Testis (tissue), 3 donors: ENCODE results near the gene LRFN5. TPM values are rescaled to one million over a fixed set of nuclear protein-coding genes. Genes with fewer than 3 reads are reported as not detected.

Experiments used
- DNase-seq: peaks from one replicate; pipeline ENCODE4 v3.0.0-alpha.2; 2019
- H3K27ac ChIP-seq, 2 donors: fragments of 200-600 bp; sonication (generic); one replicate each; pipeline ENCODE4 v1.5.1; 2019
- H3K27me3 ChIP-seq: fragments of 200-600 bp; sonication (generic); one replicate; pipeline ENCODE4 v1.5.1; 2019
- H3K36me3 ChIP-seq: fragments of 200-600 bp; sonication (generic); one replicate; pipeline ENCODE4 v1.5.1; 2017; ENCODE audit warnings: low read depth; ENCODE audit errors: missing control alignments
- H3K4me1 ChIP-seq: fragments of 200-600 bp; sonication (generic); one replicate; pipeline ENCODE4 v1.5.1; 2019
- H3K4me3 ChIP-seq, 2 donors: fragments of 200-600 bp; sonication (generic); one replicate each; pipeline ENCODE4 v1.5.1; 2017 to 2019
- H3K9me3 ChIP-seq: fragments of 200-600 bp; sonication (generic); one replicate; pipeline ENCODE4 v1.5.1; 2017
- POLR2A ChIP-seq: fragments of 450-650 bp; IDR thresholded peaks from one replicate; pipeline ENCODE4 v1.6.1; 2017; ENCODE audit warnings: antibody characterized with exemption, mild to moderate bottlenecking, moderate library complexity
- WGBS, 2 donors: methylation state at CpG; one replicate each; pipeline ENCODE4 v1.1.5; 2018; 5-methylcytosine and 5-hydroxymethylcytosine counted together
- intact Hi-C: fragments of 100-400 bp; cut with DNase I; formaldehyde crosslinking; loops from one replicate; pipeline ENCODE4 v1.15.1; 2023; ENCODE audit warnings: low total_unique reads
- polyA plus RNA-seq: library from polyadenylated mRNA; stranded (reverse); fragments of 350-450 nt; fragmentation: Illumina TruSeq; extraction: RNeasy Lipid Tissue Mini Kit (QIAGEN cat#74804); gene quantifications from one replicate; pipeline ENCODE4 v1.2.3, GENCODE V29; 2014; ENCODE audit warnings: low read depth, low replicate concordance; ENCODE audit not compliant: insufficient read depth
- total RNA-seq, 2 donors: library from RNA; depleted of rRNA; stranded (reverse); fragments of >200 nt; gene quantifications; one replicate each; pipeline ENCODE4 v1.2.3, GENCODE V29; 2016
- TF ChIP-seq, protein P1 (sequence below), 3 experiments: fragments of 450-650 bp in 2 of 3; fragments of 200-600 bp in 1 of 3; sonication (generic) in 1 of 3; IDR thresholded peaks; one replicate each; pipeline ENCODE4 v1.5.1; 2016 to 2019; ENCODE audit warnings: antibody characterized with exemption in 3 of 3, mild to moderate bottlenecking in 2 of 3, moderate library complexity in 1 of 3

The LRFN5 gene
- total and polyA plus RNA-seq, 3 donors from 2014 or later, result 2.4 to 6.8 (median 5.9) TPM

DNA sequence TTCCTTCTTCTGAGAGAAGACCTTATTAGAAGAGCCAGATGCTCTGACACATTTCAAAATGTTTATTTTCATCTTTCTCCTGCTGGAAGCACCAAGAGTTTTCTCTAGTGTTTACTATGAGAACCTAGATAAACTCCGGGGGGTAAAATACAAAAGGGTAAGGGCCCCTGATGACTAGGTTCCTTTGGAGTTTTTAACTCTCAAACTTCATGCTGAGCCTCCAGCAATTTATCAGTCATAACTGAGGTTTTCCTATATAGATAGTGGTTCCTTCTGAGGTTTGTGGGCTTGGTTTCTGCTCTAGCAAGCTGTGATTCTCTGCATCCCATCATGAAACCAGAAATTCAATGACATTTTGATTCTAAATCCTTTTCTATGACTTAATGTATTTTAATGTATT is 210.9 kb downstream of the LRFN5 start:
- Histone ChIP-seq H3K27me3 (no peaks in the 10 kb centered on the region), H3K4me3 (no peak overlapping the region), H3K9me3 (no peaks in the 10 kb centered on the region), H3K27ac (no peak overlapping the region), H3K36me3 (no peaks in the 10 kb centered on the region), H3K4me1 (no peaks in the 10 kb centered on the region)
- WGBS, 2 donors, result 63 to 79% methylated on average over 1 of the region's 1 CpG
- intact Hi-C loops, result no loop called here
- DNase-seq, result no peak
- TF ChIP-seq, protein P1, sequence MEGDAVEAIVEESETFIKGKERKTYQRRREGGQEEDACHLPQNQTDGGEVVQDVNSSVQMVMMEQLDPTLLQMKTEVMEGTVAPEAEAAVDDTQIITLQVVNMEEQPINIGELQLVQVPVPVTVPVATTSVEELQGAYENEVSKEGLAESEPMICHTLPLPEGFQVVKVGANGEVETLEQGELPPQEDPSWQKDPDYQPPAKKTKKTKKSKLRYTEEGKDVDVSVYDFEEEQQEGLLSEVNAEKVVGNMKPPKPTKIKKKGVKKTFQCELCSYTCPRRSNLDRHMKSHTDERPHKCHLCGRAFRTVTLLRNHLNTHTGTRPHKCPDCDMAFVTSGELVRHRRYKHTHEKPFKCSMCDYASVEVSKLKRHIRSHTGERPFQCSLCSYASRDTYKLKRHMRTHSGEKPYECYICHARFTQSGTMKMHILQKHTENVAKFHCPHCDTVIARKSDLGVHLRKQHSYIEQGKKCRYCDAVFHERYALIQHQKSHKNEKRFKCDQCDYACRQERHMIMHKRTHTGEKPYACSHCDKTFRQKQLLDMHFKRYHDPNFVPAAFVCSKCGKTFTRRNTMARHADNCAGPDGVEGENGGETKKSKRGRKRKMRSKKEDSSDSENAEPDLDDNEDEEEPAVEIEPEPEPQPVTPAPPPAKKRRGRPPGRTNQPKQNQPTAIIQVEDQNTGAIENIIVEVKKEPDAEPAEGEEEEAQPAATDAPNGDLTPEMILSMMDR (IDR thresholded peaks at IDR 0.05), result no peak
- TF ChIP-seq POLR2A, result no peak

DNA sequence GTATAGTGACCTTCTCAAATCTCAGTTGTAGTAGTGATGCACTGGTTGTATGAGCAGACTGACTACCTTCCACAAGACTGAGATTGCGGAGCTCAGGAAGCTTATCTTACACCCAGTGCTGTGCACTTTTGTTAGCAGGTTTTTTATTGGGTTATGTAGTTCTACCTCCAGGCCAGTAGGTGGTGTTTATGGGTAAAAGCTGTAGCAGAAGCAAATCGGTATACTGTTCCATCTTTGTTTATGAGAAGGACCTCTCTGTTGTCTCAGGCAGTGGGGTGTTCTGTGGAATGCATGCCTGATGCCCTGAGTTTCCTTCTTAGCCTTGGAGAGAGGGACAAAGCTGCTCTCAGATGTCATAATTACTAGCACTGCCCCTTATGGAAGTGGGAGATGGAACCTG is 217.8 kb downstream of the LRFN5 start:
- intact Hi-C loops, result no loop called here
- 76 to 77% methylated on average over 2 of the region's 2 CpGs for WGBS, 2 donors
- no peaks in the 10 kb centered on the region for H3K27me3 ChIP-seq
- no peak for DNase-seq
- H3K4me1 ChIP-seq, result no peaks in the 10 kb centered on the region
- no peaks in the 10 kb centered on the region for H3K36me3 ChIP-seq
- H3K4me3 ChIP-seq, result peak overlapping the region in 1 of 2 donors; percentile 1
- no peaks in the 10 kb centered on the region for H3K9me3 ChIP-seq
- no peak overlapping the region for H3K27ac ChIP-seq
- TF ChIP-seq, protein P1 (IDR thresholded peaks at IDR 0.05), result peak in 1 of 3 experiments; percentile 31
- no peak for TF ChIP-seq POLR2A

- TF ChIP-seq POLR2A, result no peak
- TF ChIP-seq, protein P1 (IDR thresholded peaks at IDR 0.05), result no peak
- no peak overlapping the region for H3K4me3 ChIP-seq
- no peaks in the 10 kb centered on the region for H3K27me3 ChIP-seq
- no peak overlapping the region for H3K27ac ChIP-seq
- intact Hi-C loops, result no loop called here
- H3K36me3 ChIP-seq, result no peaks in the 10 kb centered on the region
- no peaks in the 10 kb centered on the region for H3K9me3 ChIP-seq
- no peaks in the 10 kb centered on the region for H3K4me1 ChIP-seq
- WGBS, 2 donors, result 40 to 83% methylated on average over 1 of the region's 1 CpG
- no peak for DNase-seq
These were observed 218.9 kb downstream of the LRFN5 start for GRCh38 chr14:41825622-41826021.

- H3K27ac ChIP-seq, result no peak overlapping the region
- DNase-seq, result no peak
- TF ChIP-seq, protein P1 (IDR thresholded peaks at IDR 0.05), result no peak
- no peak for TF ChIP-seq POLR2A
- H3K4me1 ChIP-seq, result no peaks in the 10 kb centered on the region
- no peaks in the 10 kb centered on the region for H3K9me3 ChIP-seq
- no peaks in the 10 kb centered on the region for H3K36me3 ChIP-seq
- no peaks in the 10 kb centered on the region for H3K27me3 ChIP-seq
- 60 to 74% methylated on average over 2 of the region's 2 CpGs for WGBS, 2 donors
- H3K4me3 ChIP-seq, result no peak overlapping the region
- intact Hi-C loops, result no loop called here
These were observed 224.2 kb downstream of the LRFN5 start for GRCh38 chr14:41830714-41831406.

DNA sequence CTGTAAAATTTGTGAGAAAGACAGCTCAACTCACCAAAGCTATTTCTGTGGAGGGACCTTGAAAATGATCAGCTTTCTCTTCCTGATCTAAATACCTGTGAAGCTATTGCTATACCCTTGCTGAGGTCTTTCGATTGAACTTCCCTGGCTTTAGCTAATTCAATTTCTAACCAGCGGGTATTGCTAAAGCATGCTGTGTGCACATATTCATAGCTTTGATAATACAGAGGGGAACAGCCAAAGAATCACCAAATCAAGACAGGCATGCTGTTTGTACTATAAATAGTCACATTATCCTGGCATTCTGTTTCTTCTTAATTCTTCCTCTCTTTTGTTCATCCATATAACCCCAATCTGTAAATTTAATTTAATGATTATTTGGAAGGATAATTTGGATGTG is 233.0 kb downstream of the LRFN5 start:
- Histone ChIP-seq H3K4me3 (no peak overlapping the region), H3K27ac (no peak overlapping the region), H3K9me3 (no peaks in the 10 kb centered on the region), H3K4me1 (no peaks in the 10 kb centered on the region), H3K27me3 (no peaks in the 10 kb centered on the region), H3K36me3 (no peaks in the 10 kb centered on the region)
- DNase-seq, result no peak
- 69 to 72% methylated on average over 2 of the region's 2 CpGs for whole genome bisulfite sequencing, 2 donors
- intact Hi-C loops, result no loop called here
- no peak for TF ChIP-seq POLR2A
- TF ChIP-seq, protein P1 (IDR thresholded peaks at IDR 0.05), result no peak
